ENCODE data around the gene DLX2. TPM values are rescaled to one million over a fixed set of nuclear protein-coding genes. Genes with fewer than 3 reads are reported as not detected.

Gene DLX2
- total RNA-seq, 1 experiment from 2014 or later, result 0.82 TPM

DNA sequence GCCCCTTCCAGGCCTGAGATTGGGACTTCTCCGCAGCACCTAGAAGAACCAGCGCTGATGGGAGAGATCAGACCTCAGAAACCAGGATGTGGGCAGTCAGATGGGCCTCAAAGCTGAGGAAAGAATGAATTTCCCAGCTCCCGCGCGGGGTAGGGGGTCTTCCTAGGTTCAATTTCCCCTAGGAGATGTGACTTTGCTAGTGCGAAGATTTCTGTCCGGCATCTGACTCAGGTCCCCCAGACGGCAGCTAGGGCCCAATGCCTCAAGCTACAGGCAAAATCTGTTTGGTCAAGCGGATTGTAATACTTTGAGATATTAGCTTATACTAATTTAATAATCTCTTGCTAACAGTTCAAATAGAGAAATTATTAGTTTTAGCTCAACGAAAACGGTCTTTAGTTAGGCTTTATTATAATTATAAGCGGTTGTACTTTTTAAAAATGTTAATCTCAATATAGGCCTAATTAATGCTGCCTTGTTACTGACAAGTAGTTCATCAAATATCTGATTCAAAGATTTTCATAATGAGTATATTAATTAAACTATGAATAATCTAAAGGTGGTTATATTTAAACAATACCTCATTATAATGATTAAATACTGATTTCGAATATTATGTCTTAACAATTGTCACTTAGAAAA, 11.6 kb downstream of the DLX2 start:
- peaks cover 7% of the 10 kb centered on the region for H3K36me3 Mint-ChIP-seq (ENCODE audit: insufficient read depth, unreplicated experiment)
- peaks cover 11% of the 10 kb centered on the region for H3K27me3 Mint-ChIP-seq (ENCODE audit: insufficient read depth, unreplicated experiment)
- intact Hi-C loops (cut with micrococcal nuclease; ENCODE audit: unreplicated experiment), result no loop called here
- H3K4me3 Mint-ChIP-seq (ENCODE audit: unreplicated experiment), result no peak overlapping the region
- Histone ChIP-seq H3K36me3 (ENCODE audit: control insufficient read depth, insufficient read depth, low read length) (no peaks in the 10 kb centered on the region), H3K27me3 (replicated peaks; ENCODE audit: control insufficient read depth, insufficient read depth, low read length) (0 out of 2 replicates have a peak, but pooled peaks cover 2% of the 10 kb centered on the region), H3K4me1 (peaks cover 4% of the 10 kb centered on the region; the same call in 1 of the 2 replicates), H3K4me3 (ENCODE audit: low read depth, low read length) (no peak overlapping the region), H3K9me3 (no peaks in the 10 kb centered on the region)
- no peak for DNase-seq
- H3K27ac Mint-ChIP-seq (ENCODE audit: unreplicated experiment), result no peak overlapping the region
- ChIA-PET CTCF (interaction anchor here (0.6 kb wide), 1 partner anchor 31 kb away, joined by 4 read pairs; no protein-coding TSS in a partner anchor), POLR2A (no interaction called here)
- TF ChIP-seq, protein P1, sequence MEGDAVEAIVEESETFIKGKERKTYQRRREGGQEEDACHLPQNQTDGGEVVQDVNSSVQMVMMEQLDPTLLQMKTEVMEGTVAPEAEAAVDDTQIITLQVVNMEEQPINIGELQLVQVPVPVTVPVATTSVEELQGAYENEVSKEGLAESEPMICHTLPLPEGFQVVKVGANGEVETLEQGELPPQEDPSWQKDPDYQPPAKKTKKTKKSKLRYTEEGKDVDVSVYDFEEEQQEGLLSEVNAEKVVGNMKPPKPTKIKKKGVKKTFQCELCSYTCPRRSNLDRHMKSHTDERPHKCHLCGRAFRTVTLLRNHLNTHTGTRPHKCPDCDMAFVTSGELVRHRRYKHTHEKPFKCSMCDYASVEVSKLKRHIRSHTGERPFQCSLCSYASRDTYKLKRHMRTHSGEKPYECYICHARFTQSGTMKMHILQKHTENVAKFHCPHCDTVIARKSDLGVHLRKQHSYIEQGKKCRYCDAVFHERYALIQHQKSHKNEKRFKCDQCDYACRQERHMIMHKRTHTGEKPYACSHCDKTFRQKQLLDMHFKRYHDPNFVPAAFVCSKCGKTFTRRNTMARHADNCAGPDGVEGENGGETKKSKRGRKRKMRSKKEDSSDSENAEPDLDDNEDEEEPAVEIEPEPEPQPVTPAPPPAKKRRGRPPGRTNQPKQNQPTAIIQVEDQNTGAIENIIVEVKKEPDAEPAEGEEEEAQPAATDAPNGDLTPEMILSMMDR (IDR thresholded peaks at IDR 0.05; ENCODE audit: insufficient read depth in 1 of 2, low read depth in 1 of 2, low read length in 1 of 2, severe bottlenecking in 1 of 2, unreplicated experiment in 1 of 2), result no peak
- H3K9me3 Mint-ChIP-seq (ENCODE audit: unreplicated experiment), result no peaks in the 10 kb centered on the region
- H3K4me1 Mint-ChIP-seq (ENCODE audit: low read depth, unreplicated experiment), result peaks cover 6% of the 10 kb centered on the region
- no TSS peak for BruUV-seq (replicated peaks)

- peaks cover 12% of the 10 kb centered on the region for H3K27me3 Mint-ChIP-seq (ENCODE audit: insufficient read depth, unreplicated experiment)
- H3K36me3 Mint-ChIP-seq (ENCODE audit: insufficient read depth, unreplicated experiment), result peaks cover 9% of the 10 kb centered on the region
- TF ChIP-seq, protein P1 (IDR thresholded peaks at IDR 0.05; ENCODE audit: insufficient read depth in 1 of 2, low read depth in 1 of 2, low read length in 1 of 2, severe bottlenecking in 1 of 2, unreplicated experiment in 1 of 2), result no peak
- H3K4me3 Mint-ChIP-seq (ENCODE audit: unreplicated experiment), result no peak overlapping the region
- Histone ChIP-seq H3K27me3 (replicated peaks; ENCODE audit: control insufficient read depth, insufficient read depth, low read length) (0 out of 2 replicates have a peak, but pooled peaks cover under 1% of the 10 kb centered on the region), H3K36me3 (ENCODE audit: control insufficient read depth, insufficient read depth, low read length) (no peaks in the 10 kb centered on the region), H3K4me3 (ENCODE audit: low read depth, low read length) (no peak overlapping the region), H3K4me1 (no peaks in the 10 kb centered on the region; the same call in 1 of the 2 replicates), H3K9me3 (no peaks in the 10 kb centered on the region)
- no peaks in the 10 kb centered on the region for H3K9me3 Mint-ChIP-seq (ENCODE audit: unreplicated experiment)
- H3K4me1 Mint-ChIP-seq (ENCODE audit: low read depth, unreplicated experiment), result no peaks in the 10 kb centered on the region
- peak in 1 of 2 experiments; percentile 30 for DNase-seq
- no peak overlapping the region for H3K27ac Mint-ChIP-seq (ENCODE audit: unreplicated experiment)
- ChIA-PET POLR2A (no interaction called here), CTCF (no interaction called here)
- no TSS peak for BruUV-seq (replicated peaks)
- intact Hi-C loops (cut with micrococcal nuclease; ENCODE audit: unreplicated experiment), result no loop called here
These were observed 12.4 kb downstream of the DLX2 start for GRCh38 chr2:172090044-172090961.

- Mint-ChIP-seq H3K27ac (ENCODE audit: unreplicated experiment) (no peak overlapping the region), H3K27me3 (ENCODE audit: insufficient read depth, unreplicated experiment) (peaks cover 12% of the 10 kb centered on the region), H3K4me1 (ENCODE audit: low read depth, unreplicated experiment) (no peaks in the 10 kb centered on the region), H3K36me3 (ENCODE audit: insufficient read depth, unreplicated experiment) (peaks cover 13% of the 10 kb centered on the region), H3K9me3 (ENCODE audit: unreplicated experiment) (no peaks in the 10 kb centered on the region), H3K4me3 (ENCODE audit: unreplicated experiment) (no peak overlapping the region)
- no peaks in the 10 kb centered on the region for H3K27me3 ChIP-seq (replicated peaks; ENCODE audit: control insufficient read depth, insufficient read depth, low read length)
- no peak for DNase-seq
- TF ChIP-seq, protein P1 (IDR thresholded peaks at IDR 0.05; ENCODE audit: insufficient read depth in 1 of 2, low read depth in 1 of 2, low read length in 1 of 2, severe bottlenecking in 1 of 2, unreplicated experiment in 1 of 2), result no peak
- ChIA-PET POLR2A (no interaction called here), CTCF (no interaction called here)
- no peaks in the 10 kb centered on the region for H3K36me3 ChIP-seq (ENCODE audit: control insufficient read depth, insufficient read depth, low read length)
- intact Hi-C loops (cut with micrococcal nuclease; ENCODE audit: unreplicated experiment), result loop anchor here (10.0 kb wide), 1 partner anchor 85 kb away; no protein-coding TSS in a partner anchor
- H3K4me1 ChIP-seq, result no peaks in the 10 kb centered on the region
- H3K9me3 ChIP-seq, result no peaks in the 10 kb centered on the region
- no TSS peak for BruUV-seq (replicated peaks)
- no peak overlapping the region for H3K4me3 ChIP-seq (ENCODE audit: low read depth, low read length)
These were observed 13.1 kb downstream of the DLX2 start for GRCh38 chr2:172089633-172090032.
